Kidney capillary endothelial cell (primary cell): ENCODE results near the gene HDLBP.

ENCODE experiments used
- DNase-seq: peaks from one replicate; pipeline ENCODE4 v3.0.0-alpha.2; 2018; ENCODE audit warnings: low spot score

The HDLBP gene

GRCh38 chr2:241191081-241191480 lies 124.4 kb downstream of the HDLBP start:
- no peak for DNase-seq

GRCh38 chr2:241190291-241190981 lies 125.0 kb downstream of the HDLBP start:
- no peak for DNase-seq

GRCh38 chr2:241189856-241190201 lies 125.6 kb downstream of the HDLBP start:
- no peak for DNase-seq

GRCh38 chr2:241189093-241189855 lies 126.2 kb downstream of the HDLBP start:
- no peak for DNase-seq

- DNase-seq, result no peak
These were observed 126.9 kb downstream of the HDLBP start, which contains the start of gene ANO7 for GRCh38 chr2:241188361-241189092. TSS of gene ANO7 (plus strand) at chr2:241188677. CDS start at chr2:241190064, 1,387 bp downstream.

GRCh38 chr2:241187918-241188234 lies 127.6 kb downstream of the HDLBP start:
- no peak for DNase-seq

- DNase-seq, result no peak
These were observed 128.2 kb downstream of the HDLBP start for GRCh38 chr2:241187101-241187917.

- no peak for DNase-seq
These were observed 129.5 kb downstream of the HDLBP start for GRCh38 chr2:241185961-241186360.

GRCh38 chr2:241184901-241185300 lies 130.6 kb downstream of the HDLBP start:
- DNase-seq, result no peak

- DNase-seq, result no peak
These were observed 132.3 kb downstream of the HDLBP start for GRCh38 chr2:241183221-241183620.

- DNase-seq, result no peak
These were observed 132.8 kb downstream of the HDLBP start for GRCh38 chr2:241182531-241183133.

GRCh38 chr2:241182126-241182525 lies 133.3 kb downstream of the HDLBP start:
- DNase-seq, result no peak

GRCh38 chr2:241180495-241180894 lies 135.0 kb downstream of the HDLBP start:
- DNase-seq, result no peak

- DNase-seq, result no peak
These were observed 135.6 kb downstream of the HDLBP start for GRCh38 chr2:241179899-241180298.

- no peak for DNase-seq
These were observed 136.5 kb downstream of the HDLBP start for GRCh38 chr2:241178961-241179360.

GRCh38 chr2:241177526-241178334 lies 137.7 kb downstream of the HDLBP start:
- no peak for DNase-seq
